CD4-positive, alpha-beta T cell treated with Interleukin-17A for 4 hours (primary cell): ENCODE data around the gene CEP112.
"Not testable (repeated sequence)": the region's sequence is repeated elsewhere in the genome, so short reads cannot be mapped to it uniquely, and the experiment has no call there.

Experiments used
- DNase-seq: peaks from one replicate; pipeline ENCODE4 v3.0.0-alpha.2; 2020; ENCODE audit warnings: mixed read lengths

CEP112 gene

GRCh38 chr17:66210208-66210574 lies 18.3 kb upstream of the CEP112 start:
- DNase-seq: no peak

GRCh38 chr17:66207936-66208335 lies 16.0 kb upstream of the CEP112 start:
- no peak for DNase-seq

GRCh38 chr17:66203274-66204015 lies 11.5 kb upstream of the CEP112 start:
- no peak for DNase-seq

- DNase-seq: peak; percentile 67
Observed at GRCh38 chr17:66200685-66201092, 8.8 kb upstream of the CEP112 start.

- no peak for DNase-seq
Observed at GRCh38 chr17:66198242-66198641, 6.3 kb upstream of the CEP112 start.

GRCh38 chr17:66192378-66192687 lies 400 bp upstream of the CEP112 start:
- no peak for DNase-seq

GRCh38 chr17:66190738-66191592 lies 968 bp downstream of the CEP112 start:
- DNase-seq: peak; percentile 16

GRCh38 chr17:66187718-66188117 lies 4.2 kb downstream of the CEP112 start:
- DNase-seq: no peak

- DNase-seq: no peak
Observed at GRCh38 chr17:66185862-66186261, 6.1 kb downstream of the CEP112 start.

- no peak for DNase-seq
Observed at GRCh38 chr17:66184392-66184791, 7.5 kb downstream of the CEP112 start.

- DNase-seq: no peak
Observed at GRCh38 chr17:66183529-66183928, 8.4 kb downstream of the CEP112 start.

GRCh38 chr17:66178642-66179041 lies 13.3 kb downstream of the CEP112 start:
- no peak for DNase-seq

- DNase-seq: no peak
Observed at GRCh38 chr17:66177048-66177447, 14.9 kb downstream of the CEP112 start.

GRCh38 chr17:66175892-66176291 lies 16.0 kb downstream of the CEP112 start:
- DNase-seq: no peak

GRCh38 chr17:66172691-66173223 lies 19.2 kb downstream of the CEP112 start:
- DNase-seq: no peak

GRCh38 chr17:66172144-66172543 lies 19.8 kb downstream of the CEP112 start:
- DNase-seq: no peak

- no peak for DNase-seq
Observed at GRCh38 chr17:66171692-66172091, 20.2 kb downstream of the CEP112 start.

GRCh38 chr17:66171172-66171571 lies 20.8 kb downstream of the CEP112 start:
- DNase-seq: no peak

GRCh38 chr17:66169839-66170238 lies 22.1 kb downstream of the CEP112 start:
- DNase-seq: no peak

- DNase-seq: no peak
Observed at GRCh38 chr17:66167189-66167815, 24.6 kb downstream of the CEP112 start.

GRCh38 chr17:66165537-66166123 lies 26.3 kb downstream of the CEP112 start:
- DNase-seq: peak; percentile 20

GRCh38 chr17:66155055-66155454 lies 36.9 kb downstream of the CEP112 start:
- DNase-seq: not testable (repeated sequence)

GRCh38 chr17:66152756-66153155 lies 39.2 kb downstream of the CEP112 start:
- no peak for DNase-seq
